Cortex of kidney (tissue), 1 donor: ENCODE results near the gene DPP6.

Experiments
- DNase-seq: peaks from one replicate; lab custom pipeline; 2025; lab: John Stamatoyannopoulos, UW

The DPP6 gene

DNA sequence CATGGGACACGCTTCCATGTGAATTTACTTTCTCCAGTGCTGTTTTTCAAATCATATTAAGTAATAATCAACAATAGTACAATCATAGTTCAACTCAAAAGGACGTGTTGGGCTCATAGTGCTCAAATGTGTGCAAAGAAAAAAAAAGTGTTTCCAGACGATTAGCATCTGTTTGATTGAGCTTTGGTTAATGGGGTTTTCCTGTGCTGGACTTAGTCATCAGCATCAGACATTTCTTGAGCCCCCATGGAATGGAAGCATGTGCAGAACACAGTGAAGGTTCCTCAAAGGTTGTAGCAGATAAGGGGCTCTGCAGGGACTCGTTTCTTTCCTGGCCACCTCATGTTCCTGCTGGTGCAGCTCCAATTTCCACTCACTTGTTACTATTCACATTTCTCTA lies 716.8 kb downstream of the DPP6 start:
- DNase-seq: no peak

DNA sequence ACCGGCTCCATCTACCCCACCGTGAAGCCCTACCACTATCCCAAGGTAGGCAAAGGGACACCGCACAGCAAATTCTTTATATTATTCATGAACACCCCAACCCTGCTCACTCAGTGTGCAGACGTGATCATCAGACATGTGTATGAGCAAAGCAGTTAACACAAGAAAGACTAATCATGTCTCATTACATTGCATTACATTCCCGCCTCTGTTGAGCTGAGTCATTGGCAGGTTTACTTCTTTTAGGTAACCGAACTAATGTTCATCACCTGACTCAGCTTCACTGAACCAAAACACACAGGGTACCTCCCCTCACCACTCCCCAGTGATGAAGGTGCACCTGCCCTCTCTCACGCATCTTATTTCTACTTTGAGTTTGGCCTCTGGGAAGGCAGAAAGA lies 717.3 kb downstream of the DPP6 start:
- DNase-seq: no peak

DNA sequence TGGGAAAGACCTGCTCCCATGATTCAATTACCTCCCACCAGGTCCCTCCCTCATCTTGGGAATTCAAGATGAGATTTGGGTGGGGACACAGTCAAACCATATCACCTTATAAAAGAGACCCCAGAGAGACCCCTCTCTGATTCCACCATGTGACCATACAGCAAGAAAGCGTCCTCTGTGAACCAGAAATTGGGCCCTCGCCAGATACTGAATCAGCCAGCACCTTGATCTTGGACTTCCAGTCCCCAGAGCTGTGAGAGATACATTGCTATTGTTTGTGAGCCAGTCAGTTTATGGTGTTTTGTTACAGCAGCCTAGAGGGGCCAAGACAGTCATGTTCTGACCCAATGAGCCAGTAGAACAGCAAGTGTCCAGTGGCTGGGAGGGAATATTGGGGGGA lies 718.2 kb downstream of the DPP6 start:
- no peak for DNase-seq

DNA sequence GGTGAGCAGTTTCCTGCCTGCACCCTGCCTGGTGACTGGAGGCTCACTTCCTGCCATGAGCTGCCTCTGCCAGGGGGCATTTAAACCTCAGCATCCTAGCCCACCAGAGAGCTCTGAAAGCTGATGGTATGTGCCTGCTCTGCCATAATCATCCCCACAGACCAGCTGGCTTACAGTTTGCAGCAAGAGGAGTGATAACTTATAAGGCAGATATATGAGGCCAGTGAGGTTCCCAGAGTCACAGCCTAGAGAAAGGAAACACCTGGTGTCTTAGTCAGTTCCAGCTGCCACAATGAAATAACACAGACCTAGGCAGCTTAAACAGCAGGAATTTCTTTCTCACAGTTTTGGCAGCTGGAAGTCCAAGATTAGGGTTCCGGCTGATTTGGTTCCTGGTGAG lies 718.8 kb downstream of the DPP6 start:
- DNase-seq: no peak

DNA sequence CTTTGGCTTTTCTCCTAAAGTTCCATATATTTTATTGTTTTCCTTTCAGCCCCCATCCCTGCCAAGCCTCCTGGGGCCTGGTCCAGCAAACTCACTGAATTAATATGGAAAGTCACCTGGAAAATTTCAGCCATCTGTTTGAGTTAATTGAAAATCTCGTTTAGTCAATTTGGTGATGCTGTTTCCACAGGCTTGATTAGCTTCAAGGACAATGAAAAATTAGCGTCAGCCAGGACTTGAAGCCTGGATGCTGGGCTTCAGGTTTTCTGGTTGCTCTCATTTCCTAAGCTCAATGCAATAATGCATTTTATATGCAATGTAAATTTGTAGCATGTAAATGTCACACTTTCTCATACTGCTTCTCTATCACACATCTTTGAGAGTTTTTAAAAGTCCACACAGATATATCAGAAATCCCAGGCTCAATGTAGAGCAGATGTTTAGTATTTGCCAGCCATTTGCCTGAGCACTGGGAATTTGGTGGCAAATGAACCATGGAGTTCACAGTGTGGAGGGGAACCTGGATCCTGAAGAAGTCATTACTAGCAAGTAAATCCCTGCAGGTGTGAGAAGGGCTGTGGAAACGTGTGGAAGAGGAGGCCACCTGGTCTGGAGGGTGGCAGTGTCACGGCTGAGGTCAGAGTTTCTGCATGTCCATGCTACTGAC lies 722.2 kb downstream of the DPP6 start:
- no peak for DNase-seq

DNA sequence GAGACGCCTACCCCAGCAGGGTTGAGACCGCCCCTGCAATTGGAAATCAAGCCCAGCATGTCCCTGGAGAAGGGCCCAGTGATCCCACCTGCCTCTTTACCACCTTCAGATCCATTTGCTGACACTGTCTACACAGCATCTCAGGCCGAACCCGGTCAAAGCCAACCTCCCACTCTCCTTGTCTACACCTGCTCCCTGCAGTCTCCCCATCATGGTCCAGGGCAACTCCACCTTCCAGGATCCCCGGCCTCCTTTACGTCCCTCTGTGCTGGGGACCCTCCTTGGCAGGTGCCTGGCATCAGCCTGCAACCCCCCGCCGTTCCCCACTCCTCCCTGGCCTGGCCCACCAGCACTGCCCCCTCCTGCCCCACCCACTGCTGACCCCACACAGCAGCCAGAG lies 723.5 kb downstream of the DPP6 start:
- no peak for DNase-seq

DNA sequence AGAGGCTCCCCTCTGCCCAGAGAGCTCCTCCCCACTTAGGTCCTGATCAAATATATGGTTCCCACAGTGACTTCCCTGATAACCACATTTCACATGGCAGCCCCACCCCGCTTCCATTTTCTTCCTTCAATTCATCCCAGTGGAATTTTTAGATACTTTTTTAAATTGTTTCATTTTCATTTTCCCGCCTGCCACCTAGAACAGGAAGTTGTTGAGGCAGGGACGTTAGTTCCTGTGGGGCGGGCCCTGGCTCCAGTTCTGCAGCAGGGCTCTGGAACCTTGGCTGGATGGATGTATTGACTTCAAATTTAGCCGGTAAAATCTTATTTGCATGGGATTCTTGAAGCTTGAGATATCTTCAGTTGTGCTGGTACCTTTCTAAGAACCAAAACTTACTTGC lies 724.2 kb downstream of the DPP6 start:
- no peak for DNase-seq

DNA sequence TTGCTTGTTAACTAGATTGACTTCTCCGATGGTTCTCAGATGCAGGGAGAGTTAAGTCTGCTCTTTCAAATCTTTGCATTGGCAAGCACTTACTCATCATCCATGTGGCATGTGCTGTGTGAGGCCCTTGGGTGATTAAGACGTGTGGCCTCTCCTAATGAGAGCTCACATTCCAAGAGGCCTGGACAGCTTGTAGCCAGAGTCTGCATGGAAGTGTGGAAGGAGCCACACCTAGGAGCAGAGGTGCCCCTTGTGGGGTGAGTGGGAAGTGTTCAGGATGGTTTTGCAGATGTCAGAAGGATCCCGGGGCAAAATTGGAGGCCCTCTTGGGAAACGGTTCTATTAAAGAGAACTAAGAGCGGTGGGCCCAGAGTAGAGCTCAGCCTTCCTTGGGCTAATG lies 724.8 kb downstream of the DPP6 start:
- no peak for DNase-seq

DNA sequence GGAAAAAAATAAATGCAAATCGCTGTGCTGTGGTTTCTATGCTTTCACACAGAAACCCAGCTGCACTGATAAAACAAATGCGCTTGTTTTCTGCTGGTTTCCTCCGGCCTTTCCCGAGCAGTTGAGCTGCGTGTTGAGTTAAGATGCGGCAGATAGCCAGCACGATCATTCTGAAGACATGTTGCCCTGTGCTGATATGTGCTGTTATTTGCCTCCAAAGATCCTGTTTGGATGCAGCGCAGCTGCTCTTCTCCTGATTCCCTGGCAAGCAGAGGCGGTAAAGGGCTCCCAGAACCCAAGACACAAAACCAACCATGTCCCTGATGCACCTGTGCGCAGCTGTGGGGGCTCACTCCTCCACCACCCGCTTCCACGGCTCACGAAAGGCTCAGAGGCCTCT lies 725.3 kb downstream of the DPP6 start:
- no peak for DNase-seq

DNA sequence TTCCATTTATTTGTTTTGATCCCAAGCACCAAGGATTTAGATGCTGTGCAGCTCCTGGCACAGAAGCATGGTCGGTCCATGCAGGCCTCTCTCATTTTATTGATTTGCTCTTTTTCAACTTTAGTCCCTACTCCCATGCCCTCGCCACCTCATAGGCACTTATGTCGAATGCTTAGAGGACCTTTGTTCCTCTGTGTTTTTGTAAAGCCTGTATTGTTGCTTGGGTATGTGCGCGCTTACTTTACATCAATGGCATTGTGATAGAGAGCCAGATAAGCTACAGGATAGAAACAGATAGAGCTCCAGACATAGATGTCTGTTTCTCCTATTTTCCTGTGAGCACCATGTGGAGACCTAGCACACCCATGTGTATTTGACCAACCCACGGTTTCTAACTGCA lies 725.7 kb downstream of the DPP6 start:
- DNase-seq: no peak

DNA sequence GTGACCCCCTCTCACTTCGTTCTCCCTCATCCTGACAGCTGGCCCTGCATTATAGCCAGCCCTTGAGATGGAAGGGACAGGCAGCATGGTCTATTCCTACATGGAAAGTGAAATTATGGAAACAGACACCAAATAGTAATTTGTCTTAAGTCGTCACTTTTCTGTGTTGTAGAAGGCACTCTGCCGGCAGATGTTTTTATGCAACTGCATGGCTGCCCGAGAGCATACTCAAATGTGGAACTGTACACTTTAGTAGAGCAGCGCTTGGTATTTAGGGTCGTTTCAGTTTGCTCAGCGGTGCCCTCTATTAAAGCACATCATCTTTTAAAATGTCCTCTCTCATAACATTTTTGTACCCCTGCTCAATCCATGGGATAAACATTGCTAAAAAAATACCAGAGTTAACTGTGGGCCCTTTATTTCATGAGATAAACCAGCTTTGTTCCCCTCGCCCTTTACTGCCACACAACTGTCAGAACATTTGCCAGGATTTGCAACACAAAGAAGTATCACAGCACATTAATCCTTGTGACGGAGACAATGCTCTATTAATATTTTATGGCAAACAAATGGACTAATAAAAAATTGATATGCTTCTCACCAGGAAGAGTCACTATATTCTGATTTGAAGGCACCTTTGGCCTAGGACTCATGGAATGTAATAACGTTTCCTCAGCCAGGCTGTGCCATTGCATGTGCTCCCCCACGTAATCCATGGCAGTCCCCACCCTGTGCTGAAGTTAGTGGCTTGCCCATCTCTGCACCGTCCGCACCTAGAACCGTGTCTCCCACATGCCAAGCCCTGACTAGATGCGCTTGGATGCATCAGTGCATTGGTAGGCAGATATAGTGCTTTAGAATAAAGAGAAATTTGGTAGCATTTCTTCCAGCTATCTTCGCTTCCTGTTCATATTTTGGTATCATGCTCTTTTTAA lies 729.4 kb downstream of the DPP6 start:
- DNase-seq: no peak

DNA sequence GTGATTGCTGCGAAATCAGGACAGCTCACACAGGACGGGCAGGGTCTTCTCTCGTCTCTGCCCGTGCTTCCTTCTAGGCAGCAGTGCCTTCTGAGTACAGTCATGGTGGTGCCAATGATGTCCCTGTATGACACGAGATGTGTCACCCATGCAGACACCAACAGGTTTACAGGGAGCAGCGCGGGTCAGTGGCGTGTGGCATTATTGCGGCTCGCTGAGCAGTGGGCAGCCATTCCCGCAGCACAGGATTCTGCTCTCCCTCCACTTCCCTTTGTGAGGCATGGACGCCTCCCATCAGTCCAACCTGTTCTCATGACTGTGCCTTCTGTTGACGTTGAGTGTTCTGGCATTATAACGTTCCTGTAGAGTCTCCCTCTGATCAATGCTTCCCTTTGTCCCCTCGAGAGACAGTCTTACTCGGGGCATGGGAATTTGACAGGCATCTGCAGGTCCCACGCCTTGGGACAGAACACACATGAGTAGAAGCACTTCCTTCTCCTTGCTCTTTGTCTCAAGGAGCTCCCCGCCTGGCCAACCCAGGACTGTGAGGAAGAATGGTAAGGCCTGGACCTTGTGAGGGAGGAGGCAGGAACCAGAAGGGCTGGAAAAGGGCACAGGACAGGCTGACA lies 731.2 kb downstream of the DPP6 start:
- DNase-seq: no peak

DNA sequence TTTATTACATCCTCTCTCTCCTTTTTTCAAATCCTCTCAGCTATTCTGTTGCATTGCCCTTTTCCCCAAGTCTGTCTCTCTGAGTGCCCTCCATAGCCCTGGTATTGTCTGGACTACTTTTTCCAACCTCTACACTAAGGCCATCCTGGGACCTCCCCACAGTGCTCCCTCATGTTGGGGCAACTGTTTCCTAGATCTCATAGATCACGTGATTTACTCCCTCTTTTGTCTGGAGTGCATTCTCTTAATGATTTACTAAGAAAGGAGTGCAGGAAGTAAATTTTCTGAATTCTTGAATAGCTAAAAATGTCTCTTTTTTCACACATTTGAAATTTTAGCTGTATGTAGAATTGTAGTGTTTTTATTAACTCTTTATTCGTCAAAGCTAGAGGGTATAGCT lies 733.7 kb downstream of the DPP6 start:
- DNase-seq: no peak

DNA sequence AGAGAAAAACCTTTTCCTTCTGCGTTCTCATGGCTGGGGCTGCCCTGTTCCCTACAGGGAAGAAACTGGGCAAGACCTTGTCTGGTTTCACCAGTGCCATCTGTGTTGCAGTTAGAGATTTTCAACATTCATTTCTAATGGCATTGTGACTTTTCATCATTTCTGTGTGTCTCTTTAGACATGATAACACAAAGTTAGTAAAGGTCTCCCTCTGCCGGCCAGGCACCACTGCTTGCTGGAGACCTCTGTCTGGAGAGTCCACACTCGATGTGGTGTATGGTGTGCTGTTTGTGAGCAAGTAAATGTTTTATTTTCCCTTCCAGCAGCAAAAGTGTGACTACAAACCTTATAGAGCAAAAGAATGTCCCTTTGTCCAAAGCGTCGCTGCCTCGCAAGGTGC lies 737.2 kb downstream of the DPP6 start:
- DNase-seq: no peak

DNA sequence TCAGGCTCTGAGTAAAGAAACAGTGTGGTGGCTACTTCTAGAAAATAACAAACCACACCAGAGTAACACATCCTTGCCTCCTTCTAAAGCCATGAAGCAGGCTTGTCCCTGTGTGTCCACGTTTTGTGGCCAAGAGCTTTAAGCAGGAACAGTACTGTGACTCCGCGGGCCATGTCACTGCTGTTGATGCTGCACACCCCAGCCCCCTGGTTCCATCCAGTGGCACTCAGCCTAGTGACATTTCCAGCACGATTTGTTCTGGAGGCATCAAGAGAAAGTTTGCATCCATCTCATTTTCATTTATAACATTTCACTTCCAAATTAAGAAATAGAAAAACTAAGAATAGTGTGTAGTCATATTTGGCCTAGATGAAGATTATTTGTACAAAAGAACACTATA lies 739.4 kb downstream of the DPP6 start:
- DNase-seq: no peak

DNA sequence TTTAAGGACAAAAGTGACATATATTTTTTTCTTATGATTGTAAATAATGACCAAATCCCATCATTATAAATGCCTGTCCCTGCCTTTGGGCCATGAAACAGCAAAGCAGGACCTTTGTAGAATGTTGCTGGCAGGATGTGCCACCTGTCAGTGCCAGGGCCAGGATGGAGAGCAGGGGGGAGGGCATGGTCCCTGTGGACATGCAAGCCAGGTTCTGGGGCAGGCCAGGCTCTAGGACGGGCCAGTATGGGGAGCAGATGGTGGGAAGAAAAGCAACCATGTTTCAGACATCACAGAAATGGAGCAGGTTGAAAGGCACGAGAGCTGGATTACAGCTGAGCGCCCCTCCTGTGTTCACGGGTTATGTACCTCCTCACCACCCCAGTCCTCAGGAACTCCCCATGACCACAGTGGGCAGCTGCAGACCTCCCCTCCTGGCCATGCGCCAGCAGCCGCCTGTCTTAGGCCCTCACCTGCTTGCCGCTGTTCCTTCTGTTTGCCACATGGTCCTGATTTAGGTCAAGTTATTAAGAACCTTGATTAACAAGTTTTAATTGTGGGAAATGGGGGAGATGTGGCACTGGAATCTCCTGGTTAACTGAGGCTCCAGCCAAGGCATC lies 740.3 kb downstream of the DPP6 start:
- DNase-seq: no peak

DNA sequence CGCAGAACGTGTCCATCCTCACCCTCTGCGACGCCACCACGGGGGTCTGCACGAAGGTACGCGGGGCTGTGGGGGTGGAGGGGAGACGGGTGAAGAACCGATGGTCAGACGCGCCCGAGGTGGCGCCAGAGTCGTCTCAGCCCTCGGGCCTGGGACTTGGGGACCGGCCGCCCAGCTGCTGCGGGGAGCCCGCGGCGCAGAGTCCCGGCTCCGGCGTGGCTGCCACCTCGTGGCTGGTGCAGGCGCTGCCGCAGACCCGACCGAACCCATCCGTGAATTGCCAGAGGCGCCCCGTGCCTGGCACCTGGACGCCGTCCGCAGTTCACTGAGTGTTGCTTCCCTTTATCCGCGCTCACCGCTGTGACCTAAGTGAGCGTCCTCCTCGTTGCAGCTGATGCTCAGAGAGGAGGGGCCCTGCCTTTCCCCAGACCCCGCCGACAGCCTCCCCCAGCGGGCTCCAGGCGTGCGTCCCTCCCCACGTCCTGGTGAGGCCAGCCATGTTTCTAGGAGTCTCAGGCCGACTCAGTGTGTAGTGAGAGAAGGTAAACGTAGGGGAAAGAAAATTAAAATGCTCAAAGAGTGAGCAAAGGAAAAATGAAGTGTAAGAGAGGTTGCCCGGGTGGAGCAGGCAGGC lies 742.1 kb downstream of the DPP6 start:
- DNase-seq: no peak

DNA sequence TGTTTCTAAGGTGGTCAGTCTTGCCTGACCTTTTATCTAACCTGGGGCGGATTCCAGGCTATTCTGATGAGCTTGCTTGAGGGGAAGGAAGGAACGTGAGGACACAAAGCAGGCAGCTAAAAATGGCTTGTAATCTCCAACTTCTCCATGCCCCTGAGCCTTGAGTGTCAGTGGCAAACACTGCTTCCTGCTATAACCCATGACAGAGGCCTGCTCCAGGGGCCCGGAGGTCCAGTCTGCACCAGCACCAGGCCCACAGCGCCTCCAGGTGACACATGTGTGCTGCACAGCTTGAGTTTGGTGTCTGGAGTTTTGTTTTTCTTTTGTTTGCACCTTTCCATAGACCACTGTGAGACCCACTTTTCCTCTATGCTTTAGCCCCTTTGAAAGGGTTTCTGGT lies 742.8 kb downstream of the DPP6 start:
- DNase-seq: no peak

DNA sequence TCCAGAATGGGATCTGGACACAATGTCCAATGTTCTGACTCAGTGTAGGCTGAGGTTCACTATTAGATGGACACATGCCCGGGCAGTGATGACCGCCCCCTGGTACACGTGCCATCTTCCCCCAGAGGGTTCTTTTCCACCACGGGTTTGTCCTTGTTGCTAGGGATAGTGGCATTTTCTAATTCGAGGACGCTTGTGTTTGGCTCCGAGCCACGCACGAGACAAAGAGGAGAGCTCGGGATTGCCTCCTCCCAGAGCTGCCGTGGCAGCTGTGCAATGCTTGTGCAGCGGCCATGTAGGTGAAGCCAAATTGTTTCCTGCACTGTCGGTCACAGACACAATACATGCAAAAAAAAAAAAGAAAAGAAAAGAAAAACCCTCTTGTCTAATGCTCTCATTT lies 743.2 kb downstream of the DPP6 start:
- no peak for DNase-seq

DNA sequence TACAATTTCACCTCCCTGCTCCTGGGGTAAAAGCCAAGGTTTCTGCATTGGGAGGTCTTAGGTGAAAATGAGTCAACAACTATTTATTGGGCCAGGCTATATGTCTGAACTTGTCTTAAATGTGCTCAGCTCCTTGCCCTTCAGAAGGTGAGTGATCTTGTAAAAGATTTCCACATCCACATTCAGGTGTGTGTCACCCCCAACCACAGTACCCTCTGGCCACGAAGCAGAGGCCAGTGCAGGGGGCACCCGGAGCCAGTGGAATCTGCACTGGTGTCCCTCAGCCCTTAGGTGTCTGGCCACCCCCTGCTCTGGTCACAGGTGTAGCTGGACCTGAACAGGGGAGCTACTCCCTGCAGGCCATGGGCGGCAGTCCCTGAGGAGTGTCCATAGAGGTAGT lies 752.3 kb downstream of the DPP6 start:
- DNase-seq: no peak

DNA sequence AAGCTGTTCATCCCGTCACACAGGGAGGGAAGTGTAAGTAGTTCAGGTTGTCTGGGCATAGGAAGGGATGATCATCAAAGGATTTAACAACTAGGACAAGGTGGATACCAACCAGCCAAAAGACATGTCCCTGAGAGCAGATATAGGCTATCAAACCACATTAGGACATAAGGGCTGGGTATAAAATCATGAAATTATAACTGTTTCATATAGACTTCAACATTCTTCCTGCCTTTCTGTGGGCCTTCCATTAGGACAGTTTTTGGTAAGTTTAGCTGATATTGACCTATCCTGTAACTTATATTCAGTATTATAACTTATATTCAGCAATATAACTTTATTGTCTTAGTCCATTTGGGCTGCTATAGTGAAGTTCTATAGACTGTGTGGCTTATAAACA lies 759.8 kb downstream of the DPP6 start:
- no peak for DNase-seq

DNA sequence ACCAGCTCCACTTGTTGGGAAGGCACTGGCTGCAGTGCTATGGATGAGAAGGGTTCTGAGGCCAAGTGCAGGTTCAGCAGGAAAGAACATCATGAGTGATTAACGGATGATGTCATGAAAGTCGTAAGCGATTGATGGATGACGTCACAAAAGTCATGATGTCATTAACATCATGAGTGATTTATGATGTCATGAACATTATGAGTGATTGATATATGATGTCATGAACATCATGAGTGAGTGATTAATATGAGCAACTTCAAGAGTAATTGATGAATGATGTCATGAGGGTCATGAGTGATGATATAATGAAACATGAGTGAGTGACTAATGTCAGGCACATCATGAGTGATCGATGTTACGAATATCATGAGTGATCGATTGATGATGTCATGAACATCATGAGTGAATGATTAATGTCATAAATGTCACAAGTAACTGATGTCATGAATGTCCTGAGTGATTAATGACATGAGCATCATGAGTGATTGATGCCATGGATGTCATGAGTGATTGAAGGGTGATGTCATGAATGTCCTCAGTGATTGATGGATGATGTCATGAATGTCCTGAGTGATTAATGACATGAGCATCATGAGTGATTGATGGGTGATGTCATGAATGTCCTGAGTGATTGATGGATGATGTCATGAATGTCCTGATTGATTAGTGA lies 765.2 kb downstream of the DPP6 start:
- DNase-seq: no peak
